NCI-H2171 (cell line): ENCODE results near the gene CCNA1.

ENCODE experiments used
- DNase-seq: peaks from one replicate; lab custom pipeline; 2025; lab: John Stamatoyannopoulos, UW

CCNA1 gene

GRCh38 chr13:36432106-36432544 is at the start of gene CCNA1:
Gene CCNA1 (plus strand): TSS chr13:36432495. CDS start chr13:36433057, 562 bp downstream.
- DNase-seq = peak; percentile 6

GRCh38 chr13:36385489-36385888 is 46.8 kb upstream of the CCNA1 start:
- no peak for DNase-seq

GRCh38 chr13:36395280-36395679 is 37.0 kb upstream of the CCNA1 start:
- no peak for DNase-seq

GRCh38 chr13:36405151-36405550 is 27.1 kb upstream of the CCNA1 start:
- no peak for DNase-seq

GRCh38 chr13:36412736-36413135 is 19.6 kb upstream of the CCNA1 start:
- no peak for DNase-seq

- no peak for DNase-seq
Measured at GRCh38 chr13:36413161-36413560, 19.1 kb upstream of the CCNA1 start.

GRCh38 chr13:36414461-36414860 is 17.8 kb upstream of the CCNA1 start:
- no peak for DNase-seq

- no peak for DNase-seq
Measured at GRCh38 chr13:36417331-36417730, 15.0 kb upstream of the CCNA1 start.

- no peak for DNase-seq
Measured at GRCh38 chr13:36418022-36418805, 14.1 kb upstream of the CCNA1 start.

GRCh38 chr13:36420437-36420891 is 11.8 kb upstream of the CCNA1 start:
- peak; percentile 23 for DNase-seq

GRCh38 chr13:36421447-36421846 is 10.8 kb upstream of the CCNA1 start:
- DNase-seq = no peak

- no peak for DNase-seq
Measured at GRCh38 chr13:36428086-36428485, 4.2 kb upstream of the CCNA1 start.

- no peak for DNase-seq
Measured at GRCh38 chr13:36430247-36431203, 1.8 kb upstream of the CCNA1 start.

GRCh38 chr13:36431204-36432105 is 840 bp upstream of the CCNA1 start:
- no peak for DNase-seq

- DNase-seq = no peak
Measured at GRCh38 chr13:36436811-36437210, 4.5 kb downstream of the CCNA1 start.

- no peak for DNase-seq
Measured at GRCh38 chr13:36438594-36439483, 6.5 kb downstream of the CCNA1 start.

GRCh38 chr13:36445278-36445677 is 13.0 kb downstream of the CCNA1 start:
- no peak for DNase-seq

- DNase-seq = no peak
Measured at GRCh38 chr13:36445891-36446351, 13.6 kb downstream of the CCNA1 start.

- DNase-seq = no peak
Measured at GRCh38 chr13:36447501-36447900, 15.2 kb downstream of the CCNA1 start.

- no peak for DNase-seq
Measured at GRCh38 chr13:36450534-36450933, 18.2 kb downstream of the CCNA1 start.

GRCh38 chr13:36453516-36453915 is 21.2 kb downstream of the CCNA1 start:
- DNase-seq = no peak
